Transverse colon (tissue), 4 donors: ENCODE data around the gene CRP. TPM values are rescaled to one million over a fixed set of nuclear protein-coding genes. Genes with fewer than 3 reads are reported as not detected.

Experiments used
- DNase-seq: peaks from one replicate; pipeline ENCODE4 v3.0.0-alpha.2; 2019
- H3K27ac ChIP-seq, 4 donors: fragments of 200-600 bp; sonication (generic); 2 replicates each; pipeline ENCODE4 v1.5.1; 2016 to 2018; ENCODE audit warnings: inconsistent platforms in 4 of 4
- H3K27me3 ChIP-seq: fragments of 200-600 bp; sonication (generic); 2 replicates; pipeline ENCODE4 v1.5.1; 2017; ENCODE audit warnings: inconsistent platforms
- H3K36me3 ChIP-seq, 4 donors: fragments of 200-600 bp; sonication (generic); 2 replicates each; pipeline ENCODE4 v1.5.1; 2017 to 2019; ENCODE audit warnings: inconsistent platforms in 4 of 4
- H3K4me1 ChIP-seq, 4 donors: fragments of 200-600 bp; sonication (generic); 2 replicates each; pipeline ENCODE4 v1.5.1; 2017 to 2020; ENCODE audit warnings: inconsistent platforms in 4 of 4
- H3K4me3 ChIP-seq, 4 donors: fragments of 200-600 bp; sonication (generic); 1 replicate in 1 of 4; 2 replicates in 3 of 4; pipeline versions ENCODE4 v1.5.1 to v1.6.1; 2017 to 2019; ENCODE audit warnings: inconsistent platforms in 4 of 4
- H3K9me3 ChIP-seq, 2 donors: fragments of 200-600 bp; sonication (generic); 2 replicates each; pipeline ENCODE4 v1.5.1; 2017 to 2019; ENCODE audit warnings: inconsistent platforms in 2 of 2
- CTCF ChIP-seq, 5 experiments: fragments of 200-600 bp in 3 of 5; fragments of 450-650 bp in 2 of 5; sonication (generic) in 3 of 5; IDR thresholded peaks; 1 replicate in 2 of 5; 2 replicates in 3 of 5; pipeline ENCODE4 v1.5.1; 2016 to 2017; ENCODE audit warnings: antibody characterized with exemption in 5 of 5, inconsistent platforms in 3 of 5, mild to moderate bottlenecking in 2 of 5, moderate library complexity in 1 of 5
- EP300 ChIP-seq: sonication (generic); formaldehyde crosslinking; IDR thresholded peaks from one replicate; pipeline ENCODE4 v1.6.1; 2017; ENCODE audit warnings: antibody characterized with exemption, low read depth
- POLR2A ChIP-seq: fragments of 450-650 bp; IDR thresholded peaks from one replicate; pipeline ENCODE4 v1.6.1; 2016; ENCODE audit warnings: antibody characterized with exemption, mild to moderate bottlenecking, moderate library complexity
- POLR2AphosphoS5 ChIP-seq, 3 donors: sonication (generic); formaldehyde crosslinking; IDR thresholded peaks; one replicate each; pipeline ENCODE4 v1.6.1; 2016; ENCODE audit warnings: antibody characterized with exemption in 3 of 3
- WGBS, 2 donors: methylation state at CpG; one replicate each; pipeline ENCODE4 v1.1.5; 2018; ENCODE audit warnings: low coverage in 1 of 2; 5-methylcytosine and 5-hydroxymethylcytosine counted together
- in situ Hi-C, 4 donors: fragments of 200-750 bp; cut with MboI; loops; one replicate each; pipeline versions ENCODE4 v1.15.0 to v1.15.1; 2017; ENCODE audit warnings: low sequenced_read_pairs in 3 of 4, low pct_ligation_motif_present in 1 of 4, low pct_unique_long_range_greater_than_20kb in 1 of 4
- intact Hi-C: fragments of 100-400 bp; cut with DNase I; formaldehyde crosslinking; loops from one replicate; pipeline ENCODE4 v1.15.1; 2023; ENCODE audit warnings: low total_unique reads
- total RNA-seq, 4 donors: library from RNA; depleted of rRNA; stranded (reverse); fragments of >200 nt; gene quantifications; one replicate each; pipeline ENCODE4 v1.1.0, GENCODE V29; 2016

Gene CRP
- total RNA-seq, 4 donors from 2014 or later, result not detected

GRCh38 chr1:159719990-159720389 is 5.6 kb upstream of the CRP start:
- Histone ChIP-seq H3K36me3 (no peaks in the 10 kb centered on the region), H3K4me1 (no peaks in the 10 kb centered on the region), H3K27me3 (no peaks in the 10 kb centered on the region), H3K27ac (no peak overlapping the region), H3K4me3 (no peak overlapping the region), H3K9me3 (peaks cover 12 to 21% of the 10 kb centered on the region in 2 donors)
- in situ Hi-C loops, result no loop called here
- no peak for DNase-seq
- intact Hi-C loops, result no loop called here
- TF ChIP-seq CTCF (IDR thresholded peaks at IDR 0.05) (no peak), EP300 (no peak), POLR2AphosphoS5 (IDR thresholded peaks at IDR 0.05) (no peak), POLR2A (no peak)
- whole genome bisulfite sequencing, 2 donors, result 58 to 77% methylated on average over 2 of the region's 2 CpGs

- in situ Hi-C loops (no loop called here), intact Hi-C loops (no loop called here)
- Histone ChIP-seq H3K4me1 (peaks cover 0 to 4% (median 0%) of the 10 kb centered on the region in 4 donors), H3K27ac (no peak overlapping the region), H3K4me3 (no peak overlapping the region), H3K9me3 (peaks cover 0 to 4% of the 10 kb centered on the region in 2 donors), H3K36me3 (no peaks in the 10 kb centered on the region), H3K27me3 (no peaks in the 10 kb centered on the region)
- no peak for DNase-seq
- TF ChIP-seq CTCF (IDR thresholded peaks at IDR 0.05), result no peak
- TF ChIP-seq POLR2AphosphoS5 (IDR thresholded peaks at IDR 0.05), result no peak
- no peak for TF ChIP-seq EP300
- TF ChIP-seq POLR2A, result no peak
- 52 to 60% methylated on average over 1 of the region's 1 CpG for WGBS, 2 donors
These were observed 1.5 kb upstream of the CRP start for GRCh38 chr1:159715855-159716254.

- in situ Hi-C loops (no loop called here), intact Hi-C loops (no loop called here)
- TF ChIP-seq POLR2AphosphoS5 (IDR thresholded peaks at IDR 0.05) (no peak), EP300 (no peak), CTCF (IDR thresholded peaks at IDR 0.05) (no peak), POLR2A (no peak)
- no peaks in the 10 kb centered on the region for H3K27me3 ChIP-seq
- WGBS, 2 donors, result 33% methylated on average over 1 of the region's 1 CpG; no CpG with 5 or more reads in 1 of the 2 donors
- DNase-seq, result no peak
- no peak overlapping the region for H3K4me3 ChIP-seq
- no peak overlapping the region for H3K27ac ChIP-seq
- H3K9me3 ChIP-seq, result no peaks in the 10 kb centered on the region
- no peaks in the 10 kb centered on the region for H3K36me3 ChIP-seq
- peaks cover 0 to 4% (median 0%) of the 10 kb centered on the region in 4 donors for H3K4me1 ChIP-seq
These were observed 2.3 kb downstream of the CRP start for GRCh38 chr1:159712080-159712479.

- in situ Hi-C loops, result no loop called here
- Histone ChIP-seq H3K4me3 (no peak overlapping the region), H3K36me3 (no peaks in the 10 kb centered on the region), H3K27ac (no peak overlapping the region), H3K27me3 (no peaks in the 10 kb centered on the region), H3K9me3 (no peaks in the 10 kb centered on the region), H3K4me1 (peaks cover 0 to 4% (median 0%) of the 10 kb centered on the region in 4 donors)
- WGBS, 2 donors, result 84 to 85% methylated on average over 5 to 6 of the region's 6 CpGs
- TF ChIP-seq EP300 (no peak), POLR2AphosphoS5 (IDR thresholded peaks at IDR 0.05) (no peak), POLR2A (no peak), CTCF (IDR thresholded peaks at IDR 0.05) (no peak)
- intact Hi-C loops, result no loop called here
- DNase-seq, result no peak
These were observed 6.7 kb downstream of the CRP start for GRCh38 chr1:159707472-159708260.
